GM10266 (cell line): ENCODE measurements around the gene MAP2K1.

ENCODE experiments used
- DNase-seq: peaks from one replicate; pipeline ENCODE4 v3.0.0; 2012; ENCODE audit errors: extremely low spot score
- TF ChIP-seq, protein P1 (sequence below): IDR thresholded peaks from 2 replicates; pipeline ENCODE4 v1.5.1; 2012; ENCODE audit warnings: mild to moderate bottlenecking, low read depth; ENCODE audit not compliant: control insufficient read depth, insufficient read depth; ENCODE audit errors: missing control alignments

Gene MAP2K1

GRCh38 chr15:66472176-66472999, 85.7 kb downstream of the MAP2K1 start:
- TF ChIP-seq, protein P1, sequence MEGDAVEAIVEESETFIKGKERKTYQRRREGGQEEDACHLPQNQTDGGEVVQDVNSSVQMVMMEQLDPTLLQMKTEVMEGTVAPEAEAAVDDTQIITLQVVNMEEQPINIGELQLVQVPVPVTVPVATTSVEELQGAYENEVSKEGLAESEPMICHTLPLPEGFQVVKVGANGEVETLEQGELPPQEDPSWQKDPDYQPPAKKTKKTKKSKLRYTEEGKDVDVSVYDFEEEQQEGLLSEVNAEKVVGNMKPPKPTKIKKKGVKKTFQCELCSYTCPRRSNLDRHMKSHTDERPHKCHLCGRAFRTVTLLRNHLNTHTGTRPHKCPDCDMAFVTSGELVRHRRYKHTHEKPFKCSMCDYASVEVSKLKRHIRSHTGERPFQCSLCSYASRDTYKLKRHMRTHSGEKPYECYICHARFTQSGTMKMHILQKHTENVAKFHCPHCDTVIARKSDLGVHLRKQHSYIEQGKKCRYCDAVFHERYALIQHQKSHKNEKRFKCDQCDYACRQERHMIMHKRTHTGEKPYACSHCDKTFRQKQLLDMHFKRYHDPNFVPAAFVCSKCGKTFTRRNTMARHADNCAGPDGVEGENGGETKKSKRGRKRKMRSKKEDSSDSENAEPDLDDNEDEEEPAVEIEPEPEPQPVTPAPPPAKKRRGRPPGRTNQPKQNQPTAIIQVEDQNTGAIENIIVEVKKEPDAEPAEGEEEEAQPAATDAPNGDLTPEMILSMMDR: no peak
- DNase-seq: peak; percentile 77

DNA sequence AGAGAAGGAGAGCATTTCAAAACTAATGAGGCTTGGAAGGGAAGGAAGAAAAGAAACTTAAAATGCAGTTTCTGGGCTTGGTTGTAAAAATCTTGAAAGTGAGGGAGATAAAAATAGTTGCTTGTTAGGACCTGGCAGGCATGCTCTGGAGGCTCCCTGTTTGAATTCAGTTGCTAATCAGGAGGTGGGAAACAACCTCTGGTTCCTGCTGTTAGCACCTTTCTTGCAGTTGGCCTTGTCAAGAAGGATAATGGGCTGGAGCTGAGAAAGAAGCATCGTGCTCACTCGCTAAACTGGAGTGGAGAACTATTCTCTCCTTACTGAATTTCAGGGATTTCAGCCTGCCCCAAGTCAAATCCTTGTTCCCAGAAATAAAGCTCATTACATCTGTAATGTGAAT, 87.4 kb downstream of the MAP2K1 start:
- TF ChIP-seq, protein P1: no peak

DNA sequence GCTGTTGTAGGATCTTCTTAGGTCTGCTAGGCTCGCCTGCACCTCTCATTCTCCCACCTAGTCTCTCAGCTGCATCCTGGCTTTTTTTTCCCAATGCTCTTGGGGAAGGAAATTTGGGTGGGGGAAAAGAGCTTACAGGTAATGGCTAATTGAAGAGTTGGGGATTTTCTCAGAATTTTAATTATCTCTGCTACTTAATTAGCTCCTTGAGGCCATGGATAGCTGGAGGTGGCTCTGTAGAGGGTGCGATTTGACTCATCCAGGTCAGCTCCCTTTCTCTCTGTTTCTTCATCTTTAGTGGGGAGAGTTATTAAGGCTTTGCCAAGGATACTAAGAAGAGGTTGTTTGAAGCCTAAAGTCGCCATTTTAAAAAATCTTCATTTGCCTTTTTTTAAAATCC, 88.3 kb downstream of the MAP2K1 start:
- DNase-seq: no peak
- TF ChIP-seq, protein P1: no peak

More for the DNA sequence above, 87.4 kb downstream of the MAP2K1 start:
- no peak for DNase-seq

DNA sequence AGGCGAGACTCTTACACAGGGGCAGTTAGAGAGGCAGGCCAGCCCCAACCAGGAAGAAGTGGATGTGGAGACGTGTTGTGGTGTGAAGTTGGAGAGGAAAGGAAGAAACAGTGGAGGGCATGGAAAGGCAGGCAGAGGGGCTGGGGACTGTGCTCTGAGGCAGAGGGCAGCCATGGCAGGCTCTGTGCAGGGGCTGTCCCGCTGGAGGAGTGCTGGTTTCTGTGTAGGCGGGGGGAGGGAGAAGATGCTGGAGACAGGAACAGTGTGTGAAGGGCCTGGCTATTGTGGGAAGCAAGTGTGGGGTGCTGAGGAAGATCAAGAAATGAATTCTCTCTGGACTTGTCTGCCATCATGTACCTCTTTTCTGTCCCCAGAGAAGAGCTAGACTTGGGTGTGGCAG, 89.8 kb downstream of the MAP2K1 start:
- TF ChIP-seq, protein P1: no peak
- no peak for DNase-seq

GRCh38 chr15:66477011-66477410, 90.3 kb downstream of the MAP2K1 start:
- TF ChIP-seq, protein P1: no peak
- DNase-seq: no peak

GRCh38 chr15:66480267-66480666, 93.6 kb downstream of the MAP2K1 start:
- TF ChIP-seq, protein P1: no peak
- DNase-seq: no peak

DNA sequence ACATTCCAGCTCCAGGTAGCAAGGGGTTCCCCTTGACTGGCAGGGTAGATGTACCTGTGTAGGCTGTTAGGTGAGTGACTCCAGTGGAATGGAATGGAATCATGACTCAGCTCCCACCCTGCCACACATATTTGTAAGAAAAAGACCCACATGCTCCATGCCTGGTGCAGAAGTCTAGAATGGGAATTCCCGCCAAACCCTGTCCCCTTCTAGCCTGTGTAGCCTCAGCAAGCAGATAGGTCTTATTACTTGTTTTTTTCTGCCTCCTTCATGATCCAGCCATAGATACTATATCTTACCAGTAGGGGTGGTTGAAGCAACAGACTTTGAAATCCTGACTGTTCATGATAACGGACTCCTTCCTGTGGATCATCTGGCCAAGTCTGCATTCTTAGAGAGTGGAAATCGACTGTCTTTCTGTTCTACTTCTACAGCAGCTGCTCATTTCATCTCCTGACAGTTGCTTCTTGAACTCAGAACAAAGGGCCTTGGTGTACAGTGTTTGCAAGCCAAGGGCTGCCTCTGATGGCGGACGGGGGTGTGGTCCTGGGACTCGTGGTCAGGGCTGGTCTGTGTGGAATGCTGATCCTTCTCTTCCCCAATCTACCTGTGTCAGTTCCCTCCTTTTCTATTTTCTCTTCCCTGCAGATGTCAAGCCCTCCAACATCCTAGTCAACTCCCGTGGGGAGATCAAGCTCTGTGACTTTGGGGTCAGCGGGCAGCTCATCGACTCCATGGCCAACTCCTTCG, 94.6 kb downstream of the MAP2K1 start:
- no peak for DNase-seq
- TF ChIP-seq, protein P1: no peak
